T-cell (primary cell): Measurements from ENCODE around the gene BCR. TPM values are rescaled to one million over a fixed set of nuclear protein-coding genes. Genes with fewer than 3 reads are reported as not detected.

Source experiments
- ATAC-seq, 4 experiments: fragments of 200-7000 bp in 3 of 4; fragments of 150-1000 bp in 1 of 4; cut with Tn5 transposase; replicated peaks in 1 of 4; 1 replicate in 3 of 4; 2 replicates in 1 of 4; pipeline ENCODE4 v1.10.0; 2021; ENCODE audit warnings: moderate library complexity in 3 of 4, mild to moderate bottlenecking in 2 of 4, moderate number of reproducible peaks in 1 of 4
- CTCF ChIA-PET, 2 donors: fragments of 300-600 bp; sonication (Branson Sonifier 250); formaldehyde crosslinking; loops; one replicate each; lab custom pipeline; 2022; ENCODE audit warnings: antibody characterized with exemption in 2 of 2; lab: Charles Lee
- POLR2A ChIA-PET, 2 donors: fragments of 300-600 bp; sonication (Branson Sonifier 250); formaldehyde crosslinking; loops; one replicate each; lab custom pipeline; 2022; ENCODE audit warnings: antibody characterized with exemption in 2 of 2; lab: Charles Lee
- DNase-seq, 35 experiments: peaks; one replicate each; pipeline versions ENCODE4 v3.0.0 to v3.0.0-alpha.2; 2013 to 2023
- H3K27ac ChIP-seq: one replicate; pipeline ENCODE4 v1.5.1; 2013; ENCODE audit warnings: low read length
- H3K27me3 ChIP-seq, 2 experiments: replicated peaks in 1 of 2; 1 replicate in 1 of 2; 2 replicates in 1 of 2; pipeline versions ENCODE4 v1.6.1 to v1.7.0; 2013; ENCODE audit warnings: low read length in 1 of 2, mixed read lengths in 1 of 2; ENCODE audit not compliant: control insufficient read depth in 2 of 2, insufficient read depth in 2 of 2; ENCODE audit errors: extremely low read depth in 1 of 2
- H3K36me3 ChIP-seq, 2 donors: 1 replicate in 1 of 2; 2 replicates in 1 of 2; pipeline versions ENCODE4 v1.6.1 to v1.7.0; 2013; ENCODE audit warnings: low read length in 1 of 2; ENCODE audit not compliant: control insufficient read depth in 2 of 2, insufficient read depth in 1 of 2; ENCODE audit errors: extremely low read depth in 1 of 2
- H3K4me1 ChIP-seq, 2 experiments: 1 replicate in 1 of 2; 2 replicates in 1 of 2; pipeline versions ENCODE4 v1.6.1 to v1.7.0; 2013; ENCODE audit warnings: low read length in 2 of 2, mixed read lengths in 1 of 2; ENCODE audit not compliant: insufficient read depth in 2 of 2, control insufficient read depth in 1 of 2; ENCODE audit errors: extremely low read depth in 1 of 2
- H3K4me3 ChIP-seq, 2 donors: 1 replicate in 1 of 2; 2 replicates in 1 of 2; pipeline versions ENCODE4 v1.5.1 to v1.7.0; 2013; ENCODE audit warnings: mild to moderate bottlenecking in 2 of 2, low read length in 1 of 2, moderate library complexity in 1 of 2; ENCODE audit not compliant: control insufficient read depth in 1 of 2; ENCODE audit errors: extremely low read depth in 1 of 2
- H3K9me3 ChIP-seq: 2 replicates; pipeline ENCODE4 v1.7.0; 2013
- H3K27ac Mint-ChIP-seq, 2 donors: one replicate each; pipeline ENCODE4 v1.8.0; 2020 to 2021; ENCODE audit warnings: mild to moderate bottlenecking in 2 of 2, mixed read lengths in 2 of 2
- H3K27me3 Mint-ChIP-seq, 2 donors: one replicate each; pipeline ENCODE4 v1.8.0; 2021 to 2022; ENCODE audit warnings: mixed read lengths in 2 of 2
- H3K36me3 Mint-ChIP-seq: one replicate; pipeline ENCODE4 v1.8.0; 2021; ENCODE audit warnings: mixed read lengths
- H3K4me1 Mint-ChIP-seq, 3 donors: one replicate each; pipeline ENCODE4 v1.8.0; 2020 to 2022; ENCODE audit warnings: mixed read lengths in 3 of 3, mild to moderate bottlenecking in 1 of 3
- H3K4me3 Mint-ChIP-seq, 3 donors: one replicate each; pipeline ENCODE4 v1.8.0; 2020 to 2022; ENCODE audit warnings: mild to moderate bottlenecking in 3 of 3, mixed read lengths in 3 of 3, moderate library complexity in 3 of 3
- H3K9me3 Mint-ChIP-seq, 3 donors: one replicate each; pipeline ENCODE4 v1.8.0; 2020 to 2022; ENCODE audit warnings: mixed read lengths in 3 of 3
- WGBS: methylation state at CpG from one replicate; pipeline ENCODE4 v1.1.5; 2013; ENCODE audit warnings: missing lambda C conversion rate; ENCODE audit not compliant: insufficient coverage; 5-methylcytosine and 5-hydroxymethylcytosine counted together
- total RNA-seq, 35 experiments: library from RNA in 6 of 35; stranded (reverse) in 6 of 35; fragments of 120-200 nt in 1 of 35; gene quantifications; one replicate each; pipeline versions ENCODE4 v1.2.1 to v1.2.4 and lab custom pipeline; 2013 to 2026

The BCR gene
- total RNA-seq, 5 donors from 2014 or later (not counting 1 experiment from before 2014, with no cell fraction given): 74.6 to 103 (median 85.5) TPM

GRCh38 chr22:23154461-23154860, 25.8 kb upstream of the BCR start:
- Mint-ChIP-seq H3K36me3 (no peaks in the 10 kb centered on the region), H3K4me3 (no peak overlapping the region), H3K9me3 (no peaks in the 10 kb centered on the region), H3K4me1 (peaks cover 10 to 20% (median 16%) of the 10 kb centered on the region in 3 donors), H3K27me3 (no peaks in the 10 kb centered on the region), H3K27ac (no peak overlapping the region)
- POLR2A ChIA-PET: no interaction called here
- no peaks in the 10 kb centered on the region for H3K9me3 ChIP-seq
- H3K36me3 ChIP-seq: peaks cover 0 to 2% of the 10 kb centered on the region in 2 donors
- WGBS: 92% methylated on average over 2 of the region's 5 CpGs
- H3K4me3 ChIP-seq: no peak overlapping the region
- CTCF ChIA-PET: no interaction called here
- ATAC-seq: no peak
- no peak for DNase-seq
- H3K27me3 ChIP-seq: no peaks in the 10 kb centered on the region
- no peak overlapping the region for H3K27ac ChIP-seq
- peaks cover 12 to 21% of the 10 kb centered on the region in 2 experiments for H3K4me1 ChIP-seq

- no peaks in the 10 kb centered on the region for H3K36me3 Mint-ChIP-seq
- peaks cover 10 to 20% (median 16%) of the 10 kb centered on the region in 3 donors for H3K4me1 Mint-ChIP-seq
- H3K4me3 Mint-ChIP-seq: no peak overlapping the region
- H3K27ac ChIP-seq: no peak overlapping the region
- H3K27ac Mint-ChIP-seq: no peak overlapping the region
- no peaks in the 10 kb centered on the region for H3K9me3 ChIP-seq
- 86% methylated on average over 3 of the region's 3 CpGs for WGBS
- no peaks in the 10 kb centered on the region for H3K27me3 ChIP-seq
- ChIA-PET POLR2A (no interaction called here), CTCF (no interaction called here)
- DNase-seq (no peak), ATAC-seq (no peak)
- H3K9me3 Mint-ChIP-seq: no peaks in the 10 kb centered on the region
- H3K4me3 ChIP-seq: no peak overlapping the region
- peaks cover 0 to 2% of the 10 kb centered on the region in 2 donors for H3K36me3 ChIP-seq
- peaks cover 12 to 21% of the 10 kb centered on the region in 2 experiments for H3K4me1 ChIP-seq
- H3K27me3 Mint-ChIP-seq: no peaks in the 10 kb centered on the region
These were observed 25.2 kb upstream of the BCR start for GRCh38 chr22:23155143-23155542.

- ChIA-PET POLR2A (no interaction called here), CTCF (no interaction called here)
- no peaks in the 10 kb centered on the region for H3K27me3 ChIP-seq
- no peaks in the 10 kb centered on the region for H3K9me3 ChIP-seq
- no peak overlapping the region for H3K27ac Mint-ChIP-seq
- no peak overlapping the region for H3K4me3 ChIP-seq
- DNase-seq (no peak), ATAC-seq (no peak)
- H3K36me3 ChIP-seq: peaks cover 0 to 2% of the 10 kb centered on the region in 2 donors
- H3K9me3 Mint-ChIP-seq: no peaks in the 10 kb centered on the region
- WGBS: 86% methylated on average over 8 of the region's 9 CpGs
- H3K4me1 ChIP-seq: peaks cover 12 to 21% of the 10 kb centered on the region in 2 experiments
- no peaks in the 10 kb centered on the region for H3K36me3 Mint-ChIP-seq
- no peak overlapping the region for H3K27ac ChIP-seq
- peaks cover 10 to 20% (median 16%) of the 10 kb centered on the region in 3 donors for H3K4me1 Mint-ChIP-seq
- H3K4me3 Mint-ChIP-seq: no peak overlapping the region
- no peaks in the 10 kb centered on the region for H3K27me3 Mint-ChIP-seq
These were observed 24.5 kb upstream of the BCR start for GRCh38 chr22:23155831-23156230.

GRCh38 chr22:23156286-23156685, 24.0 kb upstream of the BCR start:
- no peak for DNase-seq
- POLR2A ChIA-PET: no interaction called here
- no peaks in the 10 kb centered on the region for H3K9me3 Mint-ChIP-seq
- no peak for ATAC-seq
- CTCF ChIA-PET: no interaction called here
- H3K4me3 Mint-ChIP-seq: no peak overlapping the region
- Histone ChIP-seq H3K9me3 (no peaks in the 10 kb centered on the region), H3K4me1 (peaks cover 12 to 21% of the 10 kb centered on the region in 2 experiments), H3K4me3 (no peak overlapping the region), H3K36me3 (peaks cover 0 to 2% of the 10 kb centered on the region in 2 donors), H3K27ac (no peak overlapping the region), H3K27me3 (no peaks in the 10 kb centered on the region)
- H3K36me3 Mint-ChIP-seq: no peaks in the 10 kb centered on the region
- H3K4me1 Mint-ChIP-seq: peaks cover 10 to 20% (median 16%) of the 10 kb centered on the region in 3 donors
- no peaks in the 10 kb centered on the region for H3K27me3 Mint-ChIP-seq
- H3K27ac Mint-ChIP-seq: no peak overlapping the region
- 61% methylated on average over 2 of the region's 8 CpGs for WGBS

GRCh38 chr22:23157560-23158515, 22.5 kb upstream of the BCR start:
- Histone ChIP-seq H3K9me3 (no peaks in the 10 kb centered on the region), H3K27me3 (no peaks in the 10 kb centered on the region), H3K27ac (no peak overlapping the region), H3K4me3 (no peak overlapping the region), H3K4me1 (peaks cover 8 to 13% of the 10 kb centered on the region in 2 experiments), H3K36me3 (peaks cover 0 to 2% of the 10 kb centered on the region in 2 donors)
- POLR2A ChIA-PET: no interaction called here
- 85% methylated on average over 21 of the region's 22 CpGs for WGBS
- H3K27ac Mint-ChIP-seq: no peak overlapping the region
- H3K9me3 Mint-ChIP-seq: no peaks in the 10 kb centered on the region
- no peaks in the 10 kb centered on the region for H3K27me3 Mint-ChIP-seq
- no peaks in the 10 kb centered on the region for H3K36me3 Mint-ChIP-seq
- CTCF ChIA-PET: interaction anchor here (0.5 to 0.6 kb wide), 3 partner anchors 16 to 404 kb away, joined by 3 to 7 read pairs (median 5); no protein-coding TSS in a partner anchor
- H3K4me3 Mint-ChIP-seq: no peak overlapping the region
- DNase-seq (no peak), ATAC-seq (no peak)
- peaks cover 7 to 16% (median 12%) of the 10 kb centered on the region in 3 donors for H3K4me1 Mint-ChIP-seq

GRCh38 chr22:23158516-23159290, 21.6 kb upstream of the BCR start:
- 87% methylated on average over 7 of the region's 14 CpGs for WGBS
- CTCF ChIA-PET: no interaction called here
- no peaks in the 10 kb centered on the region for H3K27me3 Mint-ChIP-seq
- Histone ChIP-seq H3K9me3 (no peaks in the 10 kb centered on the region), H3K36me3 (peaks cover 0 to 2% of the 10 kb centered on the region in 2 donors), H3K4me3 (no peak overlapping the region), H3K27me3 (no peaks in the 10 kb centered on the region), H3K27ac (no peak overlapping the region), H3K4me1 (peaks cover 2 to 4% of the 10 kb centered on the region in 2 experiments)
- no peaks in the 10 kb centered on the region for H3K36me3 Mint-ChIP-seq
- POLR2A ChIA-PET: interaction anchor here in 1 of 2 donors (0.6 kb wide), 1 partner anchor 53 kb away, joined by 3 read pairs; no protein-coding TSS in a partner anchor
- H3K9me3 Mint-ChIP-seq: no peaks in the 10 kb centered on the region
- DNase-seq (no peak), ATAC-seq (no peak)
- no peak overlapping the region for H3K27ac Mint-ChIP-seq
- peaks cover 0 to 7% (median 4%) of the 10 kb centered on the region in 3 donors for H3K4me1 Mint-ChIP-seq
- no peak overlapping the region for H3K4me3 Mint-ChIP-seq
